Measurements from ENCODE around the gene ZNF678.
"Not testable (repeated sequence)": the region's sequence is repeated elsewhere in the genome, so short reads cannot be mapped to it uniquely, and the experiment has no call there.

ZNF678 gene

GRCh38 chr1:227556288-227556687 is 7.1 kb upstream of the ZNF678 start:
- no peak for DNase-seq

GRCh38 chr1:227557962-227558725 is 5.2 kb upstream of the ZNF678 start:
- DNase-seq, result no peak

GRCh38 chr1:227558732-227559262 is 4.6 kb upstream of the ZNF678 start:
- peak; percentile 45 for DNase-seq

GRCh38 chr1:227559499-227559898 is 3.9 kb upstream of the ZNF678 start:
- no peak for DNase-seq

GRCh38 chr1:227559926-227560325 is 3.4 kb upstream of the ZNF678 start:
- peak; percentile 51 for DNase-seq

GRCh38 chr1:227560393-227561173 is 2.8 kb upstream of the ZNF678 start:
- peak; percentile 81 for DNase-seq

- no peak for DNase-seq
Measured at GRCh38 chr1:227561241-227561907, 2.0 kb upstream of the ZNF678 start.

- DNase-seq, result no peak
Measured at GRCh38 chr1:227562037-227562436, 1.3 kb upstream of the ZNF678 start.

GRCh38 chr1:227562933-227563323 is 428 bp upstream of the ZNF678 start:
- DNase-seq, result no peak

- no peak for DNase-seq
Measured at GRCh38 chr1:227567256-227567655, 3.9 kb downstream of the ZNF678 start.

- DNase-seq, result no peak
Measured at GRCh38 chr1:227568593-227568992, 5.2 kb downstream of the ZNF678 start.

GRCh38 chr1:227572752-227573151 is 9.4 kb downstream of the ZNF678 start:
- no peak for DNase-seq

- DNase-seq, result no peak
Measured at GRCh38 chr1:227574926-227575325, 11.6 kb downstream of the ZNF678 start.

GRCh38 chr1:227576189-227576588 is 12.8 kb downstream of the ZNF678 start:
- DNase-seq, result no peak

GRCh38 chr1:227577500-227577899 is 14.1 kb downstream of the ZNF678 start:
- no peak for DNase-seq

- DNase-seq, result no peak
Measured at GRCh38 chr1:227583354-227583753, 20.0 kb downstream of the ZNF678 start.

- no peak for DNase-seq
Measured at GRCh38 chr1:227586733-227587132, 23.4 kb downstream of the ZNF678 start.

GRCh38 chr1:227587968-227588367 is 24.6 kb downstream of the ZNF678 start:
- no peak for DNase-seq

- DNase-seq, result not testable (repeated sequence)
Measured at GRCh38 chr1:227588769-227589168, 25.4 kb downstream of the ZNF678 start.

- not testable (repeated sequence) for DNase-seq
Measured at GRCh38 chr1:227589777-227590176, 26.4 kb downstream of the ZNF678 start.

- not testable (repeated sequence) for DNase-seq
Measured at GRCh38 chr1:227596222-227596621, 32.9 kb downstream of the ZNF678 start.

- DNase-seq, result no peak
Measured at GRCh38 chr1:227603327-227603726, 40.0 kb downstream of the ZNF678 start.

GRCh38 chr1:227604446-227604845 is 41.1 kb downstream of the ZNF678 start:
- no peak for DNase-seq
